ENCODE results near the gene PGLYRP3.
"Not testable (repeated sequence)": the region's sequence is repeated elsewhere in the genome, so short reads cannot be mapped to it uniquely, and the experiment has no call there.

Gene PGLYRP3

GRCh38 chr1:153314388-153314787, 1.6 kb upstream of the PGLYRP3 start:
- not testable (repeated sequence) for DNase-seq (ENCODE audit: low read depth in 2 of 2)

DNA sequence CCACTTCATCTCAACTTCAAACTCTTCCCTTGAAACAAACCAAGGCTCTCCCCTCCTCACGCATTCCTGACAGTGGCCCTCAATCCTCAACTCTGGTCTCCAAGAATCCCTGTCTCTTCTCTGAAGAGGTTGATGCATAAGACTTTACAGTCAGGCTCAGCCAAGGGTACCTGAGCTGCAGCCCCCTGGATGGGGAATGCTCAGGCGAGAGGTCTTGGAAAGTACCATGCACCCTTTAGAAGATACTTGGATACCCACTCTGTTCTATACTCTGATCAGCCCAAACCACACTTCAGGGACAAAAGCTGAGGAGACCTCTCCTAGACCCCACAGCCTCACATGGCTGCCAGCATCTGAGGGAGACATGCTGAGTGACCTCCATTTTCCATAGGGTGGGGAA, 536 bp upstream of the PGLYRP3 start:
- no peak for DNase-seq (ENCODE audit: low read depth in 2 of 2)

DNA sequence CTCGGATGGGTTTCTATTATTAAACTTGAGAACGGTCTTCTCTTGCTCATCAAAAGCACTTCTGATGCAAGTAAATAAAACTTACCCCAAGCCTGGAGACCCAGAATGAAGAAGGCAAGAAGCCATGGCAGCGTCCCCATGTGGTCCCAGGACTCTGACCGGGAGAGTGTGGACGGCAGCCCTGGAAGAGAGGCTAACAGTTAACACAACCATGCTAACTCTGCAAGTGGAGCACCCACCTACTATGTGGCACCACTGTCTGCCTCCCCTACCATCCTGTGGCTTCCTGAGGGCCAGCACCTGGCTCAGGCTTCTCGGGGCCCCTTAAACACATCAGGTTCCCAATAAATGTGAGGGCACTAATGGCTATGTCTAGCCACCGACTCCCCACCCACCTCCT, 2.2 kb downstream of the PGLYRP3 start:
- no peak for DNase-seq (ENCODE audit: low read depth in 2 of 2)

- no peak for DNase-seq (ENCODE audit: low read depth in 2 of 2)
Measured at GRCh38 chr1:153309441-153309840, 3.3 kb downstream of the PGLYRP3 start.

DNA sequence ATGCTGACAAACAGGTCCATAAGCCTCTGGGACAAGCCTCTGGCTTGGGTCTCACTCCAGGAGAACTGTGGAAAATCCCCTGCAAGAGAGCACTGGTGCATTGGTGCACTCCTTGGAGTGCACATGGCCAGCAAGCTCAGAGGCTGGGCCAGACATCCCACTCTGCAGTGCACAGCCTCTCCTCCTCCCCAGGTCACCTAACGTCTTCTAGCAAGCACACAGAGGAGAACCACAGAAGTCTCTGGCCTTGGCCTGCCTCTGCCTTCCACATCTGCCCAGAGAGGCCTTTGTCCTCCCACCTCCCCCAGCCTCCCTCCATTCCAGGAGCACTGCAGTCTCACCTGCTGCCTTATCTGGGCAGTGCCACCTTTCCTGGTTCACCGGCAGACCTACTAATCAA, 4.2 kb downstream of the PGLYRP3 start:
- DNase-seq (ENCODE audit: low read depth in 2 of 2): no peak

DNA sequence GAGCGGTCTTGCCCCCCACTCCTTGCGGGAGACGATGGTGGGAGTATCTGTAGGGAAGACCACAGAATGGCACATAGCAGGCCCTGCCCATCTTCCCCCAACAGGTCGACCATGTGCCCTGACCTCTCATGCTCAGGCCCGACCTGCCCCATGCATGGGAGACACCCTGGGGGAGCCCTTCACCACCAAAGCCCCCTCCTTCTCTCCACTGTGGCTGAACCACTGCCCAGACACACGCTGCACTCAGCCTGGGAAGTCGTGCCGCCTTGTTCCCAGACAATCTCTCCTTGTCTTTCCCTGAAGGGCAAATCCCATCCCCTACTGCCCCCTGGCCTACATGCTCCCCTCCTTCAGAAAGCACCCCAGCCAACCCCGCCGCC, 5.5 kb downstream of the PGLYRP3 start:
- no peak for DNase-seq (ENCODE audit: low read depth in 2 of 2)

- DNase-seq (ENCODE audit: low read depth in 2 of 2): no peak
Measured at GRCh38 chr1:153306303-153307220, 6.2 kb downstream of the PGLYRP3 start.

GRCh38 chr1:153305682-153306081, 7.1 kb downstream of the PGLYRP3 start:
- DNase-seq (ENCODE audit: low read depth in 2 of 2): no peak

DNA sequence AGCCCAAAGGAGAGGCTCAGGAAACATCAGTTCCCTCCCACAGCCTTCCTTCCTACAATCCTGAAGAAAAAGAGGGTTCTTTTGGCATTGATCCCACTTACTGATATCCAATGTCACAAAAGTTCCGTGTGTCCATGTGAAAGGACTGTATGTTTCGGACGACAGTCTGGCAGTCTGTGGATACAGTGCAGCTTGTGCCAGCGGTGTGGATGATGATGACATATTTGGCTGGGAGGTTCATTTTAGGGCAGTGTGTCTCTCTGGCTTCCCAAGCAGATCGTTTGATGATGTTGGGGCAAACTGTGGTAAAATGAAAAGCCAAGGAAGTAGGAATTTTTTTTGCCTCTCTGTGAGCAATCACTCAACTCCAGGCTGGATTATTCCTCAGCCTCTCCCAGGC, 10.4 kb downstream of the PGLYRP3 start:
- DNase-seq (ENCODE audit: low read depth in 2 of 2): no peak

GRCh38 chr1:153293851-153294250, 18.9 kb downstream of the PGLYRP3 start:
- no peak for DNase-seq (ENCODE audit: low read depth in 2 of 2)

GRCh38 chr1:153293480-153293775, 19.3 kb downstream of the PGLYRP3 start:
- DNase-seq (ENCODE audit: low read depth in 2 of 2): no peak

GRCh38 chr1:153292740-153293479, 19.8 kb downstream of the PGLYRP3 start:
- DNase-seq (ENCODE audit: low read depth in 2 of 2): no peak

DNA sequence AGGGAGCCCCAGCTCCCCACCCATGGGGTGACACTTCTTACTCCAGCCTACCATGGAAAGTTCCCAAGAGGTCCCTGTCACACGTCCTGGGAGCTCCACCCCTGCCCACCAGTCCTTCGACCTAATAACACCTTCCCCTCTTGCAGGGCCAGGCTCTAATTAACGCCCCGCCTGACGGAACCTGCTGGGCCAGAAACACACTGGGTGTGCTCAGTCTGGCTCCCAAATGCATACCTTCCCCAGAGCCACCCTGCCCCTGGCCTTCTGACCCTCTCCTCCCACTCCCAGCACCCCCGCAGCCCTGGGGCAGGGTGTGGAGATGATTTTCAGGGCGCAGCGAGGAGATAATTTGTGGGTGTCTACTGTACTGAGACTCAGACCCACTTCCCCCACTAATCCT, 20.6 kb downstream of the PGLYRP3 start:
- no peak for DNase-seq (ENCODE audit: low read depth in 2 of 2)

GRCh38 chr1:153291514-153291913, 21.2 kb downstream of the PGLYRP3 start:
- DNase-seq (ENCODE audit: low read depth in 2 of 2): no peak

DNA sequence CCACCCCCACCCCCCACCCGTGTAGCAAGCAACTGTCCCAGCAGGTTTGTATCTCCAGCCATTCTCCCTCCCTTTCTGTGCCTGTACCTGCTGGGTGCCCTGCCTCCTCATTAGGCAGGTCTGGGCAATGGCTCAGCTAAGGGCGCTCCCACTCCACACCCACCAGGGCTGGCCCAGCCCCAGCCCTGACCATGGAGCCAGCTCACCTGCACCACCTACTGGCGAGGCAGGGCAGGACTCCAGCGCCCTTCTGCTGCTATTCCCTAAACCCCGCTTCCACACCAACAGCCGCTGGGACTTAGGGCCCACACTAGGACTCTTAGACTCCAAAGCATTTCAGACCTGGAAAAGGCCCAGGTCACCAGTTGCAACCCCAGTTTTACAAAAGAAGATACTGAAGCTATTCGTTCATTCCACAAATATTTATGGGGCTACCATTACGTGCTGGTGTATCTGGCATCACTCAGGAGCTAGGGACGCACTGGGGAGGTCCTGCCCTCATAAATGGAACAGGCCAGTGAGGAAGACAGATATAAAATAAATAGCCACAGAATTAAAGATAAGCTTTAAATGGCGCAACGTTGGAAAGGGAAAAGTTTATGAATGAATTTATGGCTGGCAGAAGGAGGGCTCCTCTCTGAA, 24.0 kb downstream of the PGLYRP3 start:
- no peak for DNase-seq (ENCODE audit: low read depth in 2 of 2)

DNA sequence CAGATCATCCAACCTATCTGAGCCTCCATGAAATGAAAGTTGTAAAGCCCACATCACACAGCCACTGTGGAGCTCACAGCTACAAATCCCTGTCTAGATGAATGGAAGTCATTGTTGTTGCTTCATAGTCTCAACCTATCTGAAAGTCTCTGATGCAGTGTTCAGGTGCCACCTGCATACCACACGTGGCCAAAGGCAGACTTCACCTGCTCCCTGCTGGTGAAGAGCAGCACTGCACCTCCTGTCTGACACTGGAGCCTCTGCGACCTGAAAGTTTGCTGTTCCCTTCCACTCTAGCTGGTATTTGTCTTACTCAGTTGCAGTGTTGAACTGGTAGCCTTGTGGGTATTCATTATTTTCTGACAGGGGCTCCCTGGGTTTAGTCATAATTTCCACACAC, 34.9 kb downstream of the PGLYRP3 start:
- no peak for DNase-seq (ENCODE audit: low read depth in 2 of 2)

- no peak for DNase-seq (ENCODE audit: low read depth in 2 of 2)
Measured at GRCh38 chr1:153272186-153272585, 40.6 kb downstream of the PGLYRP3 start.

DNA sequence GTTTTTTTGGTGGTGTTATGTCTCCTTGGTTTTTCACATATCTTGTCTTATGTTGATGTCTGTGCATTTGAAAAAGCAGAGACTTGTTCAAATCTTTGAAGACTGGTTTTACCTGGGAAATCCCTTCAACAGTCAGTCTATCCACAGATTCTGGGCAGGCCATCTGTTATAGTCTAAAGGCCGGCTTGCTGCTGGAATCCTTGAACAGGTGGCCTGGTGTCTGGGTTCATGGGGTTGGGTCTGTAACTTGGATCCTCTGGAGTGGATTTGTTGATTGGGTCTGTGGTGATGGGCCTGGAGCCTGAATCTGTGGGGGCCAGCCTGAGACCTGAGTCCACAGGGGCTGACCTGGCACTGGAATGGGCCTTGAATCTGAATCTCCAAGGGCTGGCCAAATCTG, 41.0 kb downstream of the PGLYRP3 start:
- DNase-seq (ENCODE audit: low read depth in 2 of 2): no peak

GRCh38 chr1:153265457-153265856, 47.3 kb downstream of the PGLYRP3 start:
- no peak for DNase-seq (ENCODE audit: low read depth in 2 of 2)

DNA sequence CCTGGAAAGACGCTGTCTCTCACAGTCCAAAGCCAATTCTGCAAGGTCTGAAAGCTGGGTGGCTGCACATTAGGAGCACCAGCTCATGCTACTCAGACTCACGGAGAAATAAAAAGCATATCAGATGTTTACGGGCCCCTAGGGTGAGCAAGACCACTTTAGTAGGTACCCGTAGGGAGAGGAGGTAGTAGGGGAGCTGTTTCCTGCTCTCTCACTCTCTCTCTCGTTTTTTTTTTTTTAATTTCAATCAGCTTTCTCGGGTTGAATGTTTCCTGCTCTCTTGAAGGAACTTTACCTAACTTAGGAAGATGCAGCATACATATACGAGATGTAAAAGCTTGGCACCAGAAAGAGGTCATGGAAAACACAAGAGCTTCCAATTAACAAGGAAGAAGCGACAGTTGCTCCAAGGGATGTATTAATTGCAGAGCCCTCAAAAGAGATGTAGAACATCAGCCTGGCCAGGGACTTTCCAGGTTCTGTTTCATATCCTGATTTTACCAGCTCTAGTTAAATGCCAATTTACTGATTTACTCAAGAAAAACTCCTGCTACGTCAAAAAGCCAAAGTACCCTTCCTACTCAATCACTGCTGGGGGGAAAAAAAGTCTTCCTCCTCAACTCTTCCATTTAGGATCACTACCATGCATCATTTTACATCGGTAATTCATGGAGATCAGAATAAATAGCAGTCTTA, 50.1 kb downstream of the PGLYRP3 start:
- DNase-seq (ENCODE audit: low read depth in 2 of 2): no peak

DNA sequence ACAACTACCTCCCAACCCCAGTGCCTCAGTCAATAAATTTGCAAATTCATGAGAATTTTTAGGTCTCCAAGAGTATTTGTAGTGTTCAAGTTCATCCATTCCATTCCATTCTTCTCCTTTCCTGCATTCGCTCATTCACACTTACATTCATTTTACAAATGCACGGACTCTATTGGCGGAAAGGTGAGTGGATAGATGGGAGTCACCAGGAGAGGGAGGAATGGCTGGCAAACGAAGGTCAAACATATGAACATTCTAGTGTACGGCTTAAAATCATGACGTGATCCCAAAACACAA, 50.7 kb downstream of the PGLYRP3 start:
- no peak for DNase-seq (ENCODE audit: low read depth in 2 of 2)

- no peak for DNase-seq (ENCODE audit: low read depth in 2 of 2)
Measured at GRCh38 chr1:153261281-153262069, 51.3 kb downstream of the PGLYRP3 start.

Measured in activated CD8-positive, alpha-beta memory T cell treated with anti-CD3 and anti-CD28 coated beads for 4 hours (primary cell).